ENCODE measurements around the gene PCP4.

The PCP4 gene

GRCh38 chr21:39924577-39925308 lies 57.5 kb downstream of the PCP4 start:
- no peak for DNase-seq

GRCh38 chr21:39927304-39927886 lies 60.2 kb downstream of the PCP4 start:
- no peak for DNase-seq

DNA sequence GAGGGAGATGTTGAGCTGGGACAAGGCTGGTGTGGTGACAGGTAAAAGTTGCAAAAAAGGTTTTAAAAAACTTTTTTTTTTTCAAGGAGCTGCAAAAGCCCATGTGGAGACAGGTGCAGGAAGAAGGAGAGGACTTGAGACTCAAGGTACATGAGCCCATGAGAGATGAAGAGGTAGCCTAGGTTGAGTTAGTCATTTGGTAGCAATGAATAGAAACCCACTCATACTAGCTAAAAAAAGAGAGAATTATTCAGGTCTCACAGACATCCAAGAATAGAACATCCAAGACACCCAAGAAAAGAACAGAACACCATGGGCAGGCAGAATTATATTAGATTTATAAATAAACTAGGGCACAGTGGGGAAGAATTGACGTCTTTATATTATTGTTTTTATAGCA lies 65.1 kb downstream of the PCP4 start:
- DNase-seq: no peak

DNA sequence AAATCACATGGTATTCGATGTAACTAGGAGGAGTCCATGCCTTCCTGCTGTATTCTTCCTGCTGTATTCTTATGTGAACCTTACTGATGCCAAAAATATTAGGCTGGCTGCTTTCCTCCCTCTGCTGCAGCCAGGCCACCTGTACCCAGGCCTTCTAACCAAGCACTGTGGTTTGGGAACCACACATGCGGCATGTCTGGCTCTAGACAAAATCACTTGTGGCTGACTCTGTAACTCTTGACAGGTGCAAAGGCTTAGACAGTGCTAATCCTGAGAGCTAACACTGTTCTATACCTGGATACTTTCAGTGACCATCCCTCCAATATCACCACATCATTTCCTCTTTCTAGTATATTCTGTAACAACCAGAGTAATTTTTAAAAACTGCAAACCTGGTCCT lies 67.7 kb downstream of the PCP4 start:
- DNase-seq: no peak

- DNase-seq: no peak
Measured at GRCh38 chr21:39935716-39936115, 68.5 kb downstream of the PCP4 start.

- no peak for DNase-seq
Measured at GRCh38 chr21:39938086-39938625, 70.9 kb downstream of the PCP4 start.

- no peak for DNase-seq
Measured at GRCh38 chr21:39946199-39946598, 79.0 kb downstream of the PCP4 start.

DNA sequence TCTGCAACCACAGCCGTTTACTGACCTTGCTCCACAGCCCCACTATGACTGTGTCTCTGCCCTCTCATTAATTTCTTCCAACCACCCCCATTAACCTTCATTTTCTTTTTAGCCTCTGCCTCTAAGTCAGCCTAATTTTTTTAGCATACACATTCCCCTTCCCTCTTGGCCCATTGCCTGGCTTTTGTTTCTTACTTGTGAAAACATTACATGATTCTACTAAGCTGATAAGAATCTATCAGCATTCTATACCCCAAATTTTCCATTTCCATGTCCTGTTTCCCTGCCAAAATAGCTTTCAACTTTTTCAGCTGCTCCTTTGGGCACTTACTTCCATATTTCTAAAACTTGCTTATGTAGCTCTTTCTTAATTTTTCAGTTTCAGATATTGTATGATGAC lies 79.8 kb downstream of the PCP4 start:
- no peak for DNase-seq

GRCh38 chr21:39951183-39952101 lies 84.2 kb downstream of the PCP4 start:
- DNase-seq: no peak

DNA sequence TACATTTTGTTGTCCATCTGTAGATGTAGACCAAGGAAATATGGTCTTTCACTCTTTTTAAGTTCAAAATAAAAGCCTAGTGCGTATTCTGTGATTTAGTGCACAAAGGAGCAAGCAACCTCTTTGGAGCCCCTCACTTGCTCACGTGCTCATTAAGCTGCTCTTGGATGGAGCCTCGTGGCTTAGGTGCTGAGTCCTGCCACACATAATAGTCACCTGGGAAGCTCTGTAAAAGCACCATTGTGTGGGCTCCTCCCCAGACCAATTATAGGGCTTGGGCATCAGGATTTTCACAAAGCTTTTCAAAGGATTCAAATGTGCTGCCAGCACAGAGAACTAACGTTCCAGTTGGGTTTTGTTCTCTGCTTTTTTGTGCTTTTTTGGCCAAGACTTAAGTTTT lies 85.0 kb downstream of the PCP4 start:
- no peak for DNase-seq

DNA sequence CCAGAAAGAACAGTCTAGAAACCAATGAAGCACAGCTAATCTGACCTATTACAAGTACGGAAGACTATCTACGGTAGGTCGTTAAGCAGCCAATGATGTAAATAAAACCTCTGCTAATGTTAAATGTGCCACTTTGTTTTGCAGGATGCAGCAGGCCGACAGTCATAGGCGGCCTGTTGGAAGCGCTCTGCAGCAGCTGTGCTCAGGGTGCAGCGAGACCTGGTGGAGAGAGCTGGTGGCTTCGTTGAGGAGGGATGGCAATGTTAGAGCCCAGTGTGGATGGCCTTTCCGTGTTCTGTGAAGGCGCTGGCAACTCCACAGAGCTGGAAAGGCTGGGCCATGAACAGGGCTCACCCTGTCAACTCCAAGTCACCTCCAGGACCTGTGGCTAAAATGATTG lies 87.3 kb downstream of the PCP4 start:
- DNase-seq: no peak

- no peak for DNase-seq
Measured at GRCh38 chr21:39955326-39955725, 88.1 kb downstream of the PCP4 start.

DNA sequence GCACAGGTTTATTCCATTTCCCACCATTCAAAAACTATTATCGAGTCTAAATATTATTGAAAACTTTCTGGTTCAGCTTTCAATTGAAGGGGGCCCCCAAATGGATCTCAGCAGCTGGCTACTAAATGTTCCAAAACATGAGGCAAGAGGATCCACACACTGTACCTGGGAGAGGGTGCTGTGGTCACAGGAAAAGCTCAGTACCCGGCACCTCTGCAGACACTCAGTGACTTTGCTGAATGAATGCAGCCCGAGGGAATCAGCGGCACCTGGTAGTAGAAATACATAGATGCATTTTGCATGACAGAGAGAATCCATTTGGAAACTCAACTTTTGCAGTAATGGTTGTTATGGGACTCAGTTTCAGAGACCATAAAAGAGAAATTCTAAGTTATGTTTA lies 89.3 kb downstream of the PCP4 start:
- DNase-seq: no peak

DNA sequence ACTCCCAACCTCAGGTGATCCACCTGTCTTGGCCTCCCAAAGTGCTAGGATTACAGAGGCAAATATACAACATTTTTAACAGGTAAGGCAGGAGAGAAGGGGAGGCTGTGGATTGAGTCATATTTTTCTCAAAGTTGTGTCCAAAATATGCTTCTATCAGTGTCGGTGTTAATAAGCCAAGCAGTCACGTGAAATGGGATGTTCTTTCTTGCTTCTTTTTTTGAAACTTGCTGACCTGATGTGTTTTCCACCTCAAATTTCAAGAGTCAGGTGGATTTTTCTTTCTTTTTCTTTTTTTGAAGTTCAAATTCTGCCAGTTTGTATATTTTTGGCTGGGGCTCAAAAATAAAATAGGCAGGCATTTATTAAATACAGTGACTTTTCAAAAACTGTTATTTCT lies 91.5 kb downstream of the PCP4 start:
- no peak for DNase-seq

GRCh38 chr21:39961251-39961650 lies 94.0 kb downstream of the PCP4 start:
- no peak for DNase-seq

GRCh38 chr21:39965026-39965425 lies 97.8 kb downstream of the PCP4 start:
- no peak for DNase-seq

DNA sequence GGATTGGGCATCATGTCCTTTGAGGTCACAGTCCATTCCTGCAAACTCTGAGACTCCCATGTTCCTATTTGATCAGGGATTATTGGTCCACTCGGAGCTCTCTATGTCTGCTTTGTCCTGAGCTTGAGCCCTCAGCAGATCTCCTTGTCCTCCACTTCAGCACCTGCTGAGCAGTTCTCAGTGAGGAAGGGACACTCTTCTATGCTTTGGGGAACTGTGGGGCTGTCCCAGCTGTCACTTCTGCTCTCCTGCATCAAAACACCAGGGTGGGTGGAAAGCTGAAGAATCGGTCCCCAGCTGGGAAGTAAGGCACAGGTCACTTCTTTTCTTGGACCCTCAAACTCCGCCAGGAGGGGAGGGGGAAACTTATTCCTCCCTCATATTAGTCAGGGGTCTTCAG lies 99.5 kb downstream of the PCP4 start:
- no peak for DNase-seq

GRCh38 chr21:39968010-39968409 lies 100.8 kb downstream of the PCP4 start:
- no peak for DNase-seq

- DNase-seq: no peak
Measured at GRCh38 chr21:39969691-39970364, 102.6 kb downstream of the PCP4 start.

DNA sequence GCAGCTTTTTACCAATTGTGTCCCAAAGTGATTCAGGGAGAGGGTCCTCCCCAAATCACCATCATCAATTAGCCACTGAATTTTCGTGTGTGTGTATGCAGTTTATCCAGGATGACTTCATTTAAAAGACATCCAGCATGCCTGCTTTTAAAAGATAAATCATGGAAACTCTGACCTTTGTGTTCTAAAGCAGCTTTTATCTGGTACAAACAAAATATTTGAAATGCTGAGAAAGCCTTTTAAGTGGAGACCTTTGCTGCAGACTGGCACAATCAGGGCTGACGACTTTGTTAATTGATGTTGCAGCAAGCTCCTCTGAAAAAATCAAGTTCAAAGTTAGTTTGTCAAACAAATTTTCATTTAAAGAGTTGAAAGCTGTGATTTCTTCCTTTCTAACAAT lies 104.7 kb downstream of the PCP4 start:
- no peak for DNase-seq

DNA sequence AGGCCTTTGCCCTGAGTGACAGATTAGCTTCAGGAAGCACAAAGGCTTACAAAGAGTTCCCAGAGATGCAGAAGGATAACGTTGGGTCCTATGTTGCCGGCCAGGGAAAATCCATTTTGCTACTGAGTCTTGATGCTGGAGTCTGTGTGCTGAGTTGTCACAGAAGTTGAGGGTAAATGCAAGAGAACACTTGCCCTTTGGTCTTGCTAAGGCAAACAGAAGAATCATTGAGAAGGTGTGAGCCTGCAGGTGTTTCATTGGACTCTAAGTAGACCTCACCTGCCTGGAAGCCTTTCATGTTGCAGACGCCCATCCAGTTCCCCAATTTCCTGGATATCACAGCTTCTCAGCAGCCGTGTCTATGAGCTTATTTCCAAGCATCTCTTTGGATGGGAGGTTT lies 105.2 kb downstream of the PCP4 start:
- no peak for DNase-seq

DNA sequence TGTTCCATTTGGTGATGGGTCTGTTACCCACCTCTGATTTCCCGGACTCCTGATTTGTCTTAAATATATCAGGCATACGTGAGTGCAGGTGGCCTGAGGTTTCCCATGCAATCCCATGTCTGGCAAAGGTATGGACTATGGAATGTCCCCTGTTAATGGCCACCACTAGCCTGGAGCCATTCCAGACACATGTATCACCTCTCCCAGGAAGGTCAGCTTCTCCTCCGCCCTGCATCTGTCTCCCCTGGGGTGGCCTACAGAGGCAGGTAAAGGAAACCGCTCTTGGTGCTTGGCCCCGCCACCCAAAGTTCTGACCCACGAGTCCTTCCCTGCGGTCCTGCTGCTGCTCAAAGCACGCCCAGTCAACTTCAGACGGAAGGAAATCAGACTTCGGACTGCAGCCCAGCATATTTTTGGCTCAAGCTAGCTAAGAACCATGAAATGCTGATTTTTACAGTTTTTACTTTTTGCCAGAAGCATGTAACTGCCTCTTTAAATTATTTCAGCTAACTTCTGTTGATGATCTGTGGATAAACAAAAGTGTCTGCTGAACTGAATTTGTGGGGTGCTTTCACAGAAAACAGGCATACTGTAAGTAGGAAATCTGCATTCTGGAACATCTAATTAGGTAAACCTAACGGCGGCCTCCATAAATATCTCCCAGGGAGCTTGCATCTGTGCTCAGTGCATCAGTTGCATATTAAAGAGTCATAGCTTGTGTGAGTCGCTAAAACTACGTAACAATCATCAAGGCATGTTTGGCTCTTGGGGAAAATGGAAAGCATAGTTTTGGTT lies 105.9 kb downstream of the PCP4 start:
- DNase-seq: peak; percentile 26
